H1 (cell line): Measurements from ENCODE around the gene CPTP. TPM values are rescaled to one million over a fixed set of nuclear protein-coding genes. Genes with fewer than 3 reads are reported as not detected.

Source experiments
- CTCF ChIA-PET: fragments of 300-600 bp; sonication (Branson Sonifier 250); formaldehyde crosslinking; loops from one replicate; lab custom pipeline; 2021; ENCODE audit not compliant: partially characterized antibody; lab: Charles Lee
- POLR2A ChIA-PET: fragments of 300-600 bp; sonication (Branson Sonifier 250); formaldehyde crosslinking; loops from one replicate; lab custom pipeline; 2021; ENCODE audit warnings: inconsistent platforms; ENCODE audit not compliant: partially characterized antibody; lab: Charles Lee
- DNase-seq, 2 experiments: peaks; one replicate each; pipeline versions ENCODE4 v3.0.0 to v3.0.0-alpha.2; 2010 to 2022; ENCODE audit warnings: low spot score in 2 of 2, low read depth in 1 of 2, mixed read lengths in 1 of 2
- FAIRE-seq: peaks from 2 replicates; lab custom pipeline; 2011; peaks lifted over from hg19 to GRCh38; lab: Jason Lieb, UNC
- H2AFZ ChIP-seq: 2 replicates; pipeline ENCODE4 v1.8.1; 2012; ENCODE audit warnings: low read length, inconsistent platforms
- H2AK5ac ChIP-seq: 2 replicates; pipeline ENCODE4 v1.6.1; 2013; ENCODE audit warnings: low read depth, low read length
- H2BK120ac ChIP-seq: replicated peaks from 2 replicates; pipeline ENCODE3; 2013; ENCODE audit warnings: low read depth, low read length, inconsistent platforms
- H2BK12ac ChIP-seq: 2 replicates; pipeline ENCODE4 v1.6.1; 2013; ENCODE audit warnings: low read depth, low read length
- H2BK15ac ChIP-seq: 2 replicates; pipeline ENCODE4 v1.6.1; 2013; ENCODE audit warnings: low read length
- H2BK20ac ChIP-seq: 2 replicates; pipeline ENCODE4 v1.6.1; 2013; ENCODE audit warnings: low read length
- H2BK5ac ChIP-seq: 2 replicates; pipeline ENCODE4 v1.6.1; 2013; ENCODE audit warnings: low read depth, low read length
- H3K14ac ChIP-seq: 2 replicates; pipeline ENCODE4 v1.6.1; 2013; ENCODE audit warnings: inconsistent platforms; ENCODE audit not compliant: insufficient read length
- H3K18ac ChIP-seq: 2 replicates; pipeline ENCODE4 v1.6.1; 2013; ENCODE audit warnings: low read length; ENCODE audit errors: extremely low read depth
- H3K23ac ChIP-seq: 2 replicates; pipeline ENCODE4 v1.6.1; 2013; ENCODE audit warnings: inconsistent platforms; ENCODE audit not compliant: insufficient read length
- H3K23me2 ChIP-seq: 2 replicates; pipeline ENCODE4 v1.6.1; 2013; ENCODE audit warnings: low read depth, low read length
- H3K27ac ChIP-seq: 2 replicates; pipeline ENCODE4 v1.6.1; 2011; ENCODE audit warnings: low read depth, low read length, inconsistent platforms
- H3K27me3 ChIP-seq, 4 experiments: replicated peaks in 1 of 4; 1 replicate in 1 of 4; 2 replicates in 3 of 4; pipeline versions ENCODE4 v1.6.1 to v1.8.1; 2011 to 2013; ENCODE audit warnings: low read length in 3 of 4, mild to moderate bottlenecking in 3 of 4, inconsistent platforms in 2 of 4, mixed read lengths in 2 of 4, moderate library complexity in 1 of 4; ENCODE audit not compliant: control insufficient read depth in 3 of 4, insufficient read depth in 3 of 4; ENCODE audit errors: extremely low read depth in 1 of 4
- H3K36me3 ChIP-seq, 4 experiments: 2 replicates each; pipeline versions ENCODE4 v1.6.1 to v1.8.1; 2011 to 2013; ENCODE audit warnings: mild to moderate bottlenecking in 4 of 4, low read length in 3 of 4, moderate library complexity in 2 of 4, control low read depth in 1 of 4, inconsistent platforms in 1 of 4; ENCODE audit not compliant: insufficient read depth in 4 of 4, control insufficient read depth in 2 of 4
- H3K4ac ChIP-seq: replicated peaks from 2 replicates; pipeline ENCODE3; 2013; ENCODE audit warnings: low read length, low read depth, mixed read lengths, inconsistent platforms; ENCODE audit not compliant: insufficient read length
- H3K4me1 ChIP-seq, 4 experiments: replicated peaks in 1 of 4; 1 replicate in 1 of 4; 2 replicates in 3 of 4; pipeline versions ENCODE4 v1.6.1 to v1.8.1; 2011 to 2013; ENCODE audit warnings: low read length in 3 of 4, inconsistent platforms in 2 of 4, mixed read lengths in 1 of 4; ENCODE audit not compliant: insufficient read depth in 4 of 4, control insufficient read depth in 3 of 4
- H3K4me2 ChIP-seq, 2 experiments: 2 replicates each; pipeline versions ENCODE4 v1.6.1 to v1.8.1; 2011 to 2013; ENCODE audit warnings: low read depth in 2 of 2, low read length in 2 of 2, control low read depth in 1 of 2, inconsistent platforms in 1 of 2, mild to moderate bottlenecking in 1 of 2; ENCODE audit not compliant: insufficient read depth in 1 of 2
- H3K4me3 ChIP-seq, 4 experiments: fragments of 200-600, 300-600 bp in 1 of 4; sonication (generic), shearing (Covaris generic), sonication (Bioruptor Twin) in 1 of 4; 2 replicates each; pipeline versions ENCODE4 v1.5.1 to v1.8.1; 2011 to 2016; ENCODE audit warnings: low read length in 4 of 4, low read depth in 3 of 4, control low read depth in 2 of 4, inconsistent platforms in 2 of 4, mild to moderate bottlenecking in 2 of 4, mixed read lengths in 1 of 4, moderate library complexity in 1 of 4; ENCODE audit not compliant: insufficient read depth in 2 of 4; ENCODE audit errors: extremely low read depth in 1 of 4
- H3K56ac ChIP-seq: replicated peaks from 2 replicates; pipeline ENCODE3; 2013; ENCODE audit warnings: low read depth, mild to moderate bottlenecking, mixed read lengths, low read length, inconsistent platforms; ENCODE audit not compliant: insufficient read length
- H3K79me1 ChIP-seq: 2 replicates; pipeline ENCODE4 v1.6.1; 2013; ENCODE audit warnings: low read depth, low read length, control low read depth
- H3K79me2 ChIP-seq, 2 experiments: 2 replicates each; pipeline versions ENCODE4 v1.6.1 to v1.8.1; 2012 to 2013; ENCODE audit warnings: low read length in 2 of 2, mild to moderate bottlenecking in 2 of 2, inconsistent platforms in 1 of 2; ENCODE audit not compliant: insufficient read depth in 2 of 2, control insufficient read depth in 1 of 2
- H3K9ac ChIP-seq, 4 experiments: replicated peaks in 1 of 4; 1 replicate in 1 of 4; 2 replicates in 3 of 4; pipeline versions ENCODE4 v1.6.1 to v1.8.1; 2011 to 2013; ENCODE audit warnings: low read depth in 3 of 4, low read length in 3 of 4, control low read depth in 2 of 4, mild to moderate bottlenecking in 2 of 4, moderate library complexity in 2 of 4, inconsistent platforms in 1 of 4; ENCODE audit errors: extremely low read depth in 1 of 4
- H3K9me3 ChIP-seq, 2 experiments: 2 replicates each; pipeline versions ENCODE4 v1.6.1 to v1.8.1; 2012 to 2013; ENCODE audit warnings: mild to moderate bottlenecking in 2 of 2, moderate library complexity in 2 of 2, control low read depth in 1 of 2, inconsistent platforms in 1 of 2, low read depth in 1 of 2, low read length in 1 of 2, mixed read lengths in 1 of 2; ENCODE audit not compliant: insufficient read depth in 2 of 2
- H4K20me1 ChIP-seq, 2 experiments: replicated peaks in 1 of 2; 2 replicates each; pipeline versions ENCODE3 to v1.8.1; 2011 to 2013; ENCODE audit warnings: inconsistent platforms in 2 of 2, low read length in 2 of 2, mild to moderate bottlenecking in 1 of 2; ENCODE audit not compliant: insufficient read depth in 2 of 2, control insufficient read depth in 1 of 2
- H4K5ac ChIP-seq: 2 replicates; pipeline ENCODE4 v1.6.1; 2013; ENCODE audit warnings: low read length, low read depth, mixed read lengths, inconsistent platforms; ENCODE audit not compliant: insufficient read length
- H4K8ac ChIP-seq: 2 replicates; pipeline ENCODE4 v1.8.0; 2013; ENCODE audit warnings: mild to moderate bottlenecking, moderate library complexity, low read length, inconsistent platforms; ENCODE audit not compliant: insufficient read depth; ENCODE audit errors: extremely low read depth
- H4K91ac ChIP-seq: replicated peaks from 2 replicates; pipeline ENCODE3; 2013; ENCODE audit warnings: low read length, mixed read lengths, inconsistent platforms; ENCODE audit not compliant: insufficient read length
- ATF3 ChIP-seq: IDR thresholded peaks from 2 replicates; pipeline ENCODE4 v1.6.1; 2011; ENCODE audit warnings: low read depth, mild to moderate bottlenecking, low read length; ENCODE audit not compliant: insufficient read depth
- BACH1 ChIP-seq: IDR thresholded peaks from 2 replicates; pipeline ENCODE4 v1.6.1; 2012; ENCODE audit warnings: low read length, improper control_type of control experiment
- CTBP2 ChIP-seq: IDR thresholded peaks from 2 replicates; pipeline ENCODE4 v1.7.0; 2011; ENCODE audit warnings: borderline replicate concordance, mild to moderate bottlenecking, moderate library complexity, mixed read lengths, low read length; ENCODE audit not compliant: insufficient read depth, insufficient read length
- E2F6 ChIP-seq: IDR thresholded peaks from 2 replicates; pipeline ENCODE4 v1.6.1; 2012; ENCODE audit warnings: inconsistent platforms
- MAX ChIP-seq: IDR thresholded peaks from 2 replicates; pipeline ENCODE4 v1.6.1; 2012; ENCODE audit warnings: inconsistent platforms
- POLR2AphosphoS5 ChIP-seq: IDR thresholded peaks from 2 replicates; pipeline ENCODE4 v1.6.1; 2011; ENCODE audit warnings: low read depth, low read length
- RAD21 ChIP-seq, 2 experiments: IDR thresholded peaks in 1 of 2; conservative IDR thresholded peaks in 1 of 2; 2 replicates each; pipeline ENCODE4 v1.6.1; 2011; ENCODE audit warnings: low read depth in 2 of 2, low read length in 2 of 2, improper control_type of control experiment in 1 of 2, inconsistent platforms in 1 of 2, mild to moderate bottlenecking in 1 of 2, moderate library complexity in 1 of 2
- SRF ChIP-seq: IDR thresholded peaks from 2 replicates; pipeline ENCODE4 v1.6.1; 2011; ENCODE audit warnings: mild to moderate bottlenecking, low read depth, low read length, moderate library complexity
- TAF1 ChIP-seq: IDR thresholded peaks from 2 replicates; pipeline ENCODE4 v1.6.1; 2011; ENCODE audit warnings: mild to moderate bottlenecking, low read depth, low read length
- YY1 ChIP-seq: IDR thresholded peaks from 2 replicates; pipeline ENCODE4 v1.6.1; 2011; ENCODE audit warnings: low read depth, mild to moderate bottlenecking, low read length
- WGBS, 2 experiments: shearing (Covaris generic) in 1 of 2; methylation state at CpG; one replicate each; pipeline versions ENCODE4 v1.1.6 to v1.1.7; 2013 to 2015; ENCODE audit warnings: low lambda C conversion rate in 2 of 2, mixed read lengths in 2 of 2, inconsistent platforms in 1 of 2, low coverage in 1 of 2, missing lambda C conversion rate in 1 of 2; ENCODE audit not compliant: insufficient replicate concordance in 2 of 2, insufficient coverage in 1 of 2, insufficient read length in 1 of 2; ENCODE audit errors: extremely low coverage in 1 of 2, missing lambda C conversion rate in 1 of 2; 5-methylcytosine and 5-hydroxymethylcytosine counted together
- polyA plus RNA-seq, 7 experiments: library from polyadenylated mRNA; depleted of rRNA in 3 of 7; stranded (reverse) in 5 of 7; unstranded in 2 of 7; fragments of >200 nt in 5 of 7; fragments of 200-250 nt in 2 of 7; gene quantifications; 1 replicate in 5 of 7; 2 replicates in 1 of 7; 4 replicates in 1 of 7; pipeline versions ENCODE4 v1.2.1 to v1.2.3, GENCODE V29; 2011 to 2013; ENCODE audit warnings: missing spikeins in 2 of 7, mixed read lengths in 2 of 7
- total RNA-seq: library from RNA; stranded (reverse); fragmentation: NEBNext Ultra II Directional; extraction: Animal tissue kit (Norgen Biotek cat#: 25700); gene quantifications from 2 replicates; pipeline ENCODE4 v1.2.1, GENCODE V29; 2021

Gene CPTP
- total and polyA plus RNA-seq, 2 of the 8 experiments (the other 6 are each of a cell fraction or from before 2014, with no cell fraction given) = 8.1 to 10.6 TPM

- H2AFZ ChIP-seq = no peak overlapping the region
- H3K4ac ChIP-seq = no peak overlapping the region
- 0 out of 2 replicates have a peak overlapping the region, but pooled peaks have one; percentile 41 for H3K27ac ChIP-seq
- H2AK5ac ChIP-seq = peak overlapping the region; percentile 60; the same call in 1 of the 2 replicates
- peak overlapping the region; percentile 82 for H4K91ac ChIP-seq
- peaks cover 14% of the 10 kb centered on the region for H3K79me1 ChIP-seq
- peak overlapping the region in 1 of 4 experiments; percentile 19; a peak in 1 of 8 replicates for H3K4me3 ChIP-seq
- FAIRE-seq (no peak), DNase-seq (no peak)
- TF ChIP-seq CTBP2 (no peak), ATF3 (no peak), E2F6 (peak; percentile 39; the same call in 1 of the 2 replicates), MAX (peak; percentile 95), RAD21 (IDR thresholded peaks at IDR 0.05 in 1 of 2, conservative IDR thresholded peaks at IDR 0.05 in 1 of 2; ENCODE audit: low read depth in 2 of 2, low read length in 2 of 2) (no peak), POLR2AphosphoS5 (peak; percentile 51; the same call in 1 of the 2 replicates), TAF1 (0 out of 2 replicates have a peak, but pooled peaks have one; percentile 6), SRF (no peak), YY1 (peak; percentile 74), BACH1 (no peak)
- H3K18ac ChIP-seq = peak overlapping the region; percentile 90; the same call in 1 of the 2 replicates
- POLR2A ChIA-PET = interaction anchor here (0.6 to 10.1 kb wide), 12 partner anchors 10 to 1111 kb away, joined by 3 to 134 read pairs (median 4); partner anchors contain the start of gene TAS1R3
- H3K4me1 ChIP-seq = peaks cover 0 to 11% (median 4%) of the 10 kb centered on the region in 4 experiments; a peak in 6 of 7 replicates
- H3K36me3 ChIP-seq = peaks cover 17 to 53% (median 40%) of the 10 kb centered on the region in 4 experiments
- H3K9ac ChIP-seq = peak overlapping the region in 2 of 4 experiments; percentile 6 to 18; a peak in 2 of 7 replicates
- H3K27me3 ChIP-seq = no peaks in the 10 kb centered on the region
- no peak overlapping the region for H2BK20ac ChIP-seq
- peaks cover 3 to 16% of the 10 kb centered on the region in 2 experiments; a peak in 2 of 4 replicates for H3K79me2 ChIP-seq
- no peak overlapping the region for H2BK120ac ChIP-seq
- H3K14ac ChIP-seq = no peak overlapping the region
- H2BK5ac ChIP-seq = 0 out of 2 replicates have a peak overlapping the region, but pooled peaks have one; percentile 48
- H3K23ac ChIP-seq = no peak overlapping the region
- 67% methylated on average over 6 of the region's 26 CpGs; no CpG with 5 or more reads in 1 of the 2 experiments for WGBS, 2 experiments
- H3K4me2 ChIP-seq = peak overlapping the region; percentile 33 to 49
- H3K23me2 ChIP-seq = no peaks in the 10 kb centered on the region
- no peaks in the 10 kb centered on the region for H3K9me3 ChIP-seq
- peak overlapping the region; percentile 44 for H4K5ac ChIP-seq
- H4K8ac ChIP-seq = no peak overlapping the region
- H4K20me1 ChIP-seq = peaks cover 13 to 28% of the 10 kb centered on the region in 2 experiments
- H2BK15ac ChIP-seq = no peak overlapping the region
- H2BK12ac ChIP-seq = peak overlapping the region; percentile 50; the same call in 1 of the 2 replicates
- no peak overlapping the region for H3K56ac ChIP-seq
- CTCF ChIA-PET = interaction anchor here (0.7 to 1.7 kb wide), 6 partner anchors 8 to 110 kb away, joined by 3 to 5 read pairs (median 3); no protein-coding TSS in a partner anchor
These were observed 9.1 kb upstream of the CPTP start for GRCh38 chr1:1315435-1315954.
